NCI-H187 treated with DMSO at 0.1 percent for 48 hours (cell line): ENCODE results near the gene FAM118A.

ENCODE experiments used
- DNase-seq: peaks from one replicate; lab custom pipeline; 2025; lab: John Stamatoyannopoulos, UW

Gene FAM118A

DNA sequence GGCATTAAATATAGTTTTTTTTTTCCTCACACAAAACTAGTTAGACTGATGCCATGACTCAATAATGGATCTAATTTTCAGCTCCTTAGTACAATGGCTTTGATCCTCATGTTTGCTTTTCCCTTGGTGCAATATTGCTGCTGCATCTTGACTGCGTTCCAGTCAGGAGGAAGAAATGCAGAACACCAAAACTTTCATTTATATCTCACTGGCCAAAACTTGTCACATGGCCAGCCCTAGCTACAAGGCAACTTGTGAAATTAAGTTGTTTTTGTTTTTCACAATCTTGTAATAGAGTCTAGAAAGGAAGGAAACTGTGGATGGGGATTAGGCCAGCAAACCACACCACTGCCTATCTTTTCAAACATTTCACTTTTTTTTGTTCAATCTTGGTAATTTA, 67.0 kb downstream of the FAM118A start:
- DNase-seq, result no peak

DNA sequence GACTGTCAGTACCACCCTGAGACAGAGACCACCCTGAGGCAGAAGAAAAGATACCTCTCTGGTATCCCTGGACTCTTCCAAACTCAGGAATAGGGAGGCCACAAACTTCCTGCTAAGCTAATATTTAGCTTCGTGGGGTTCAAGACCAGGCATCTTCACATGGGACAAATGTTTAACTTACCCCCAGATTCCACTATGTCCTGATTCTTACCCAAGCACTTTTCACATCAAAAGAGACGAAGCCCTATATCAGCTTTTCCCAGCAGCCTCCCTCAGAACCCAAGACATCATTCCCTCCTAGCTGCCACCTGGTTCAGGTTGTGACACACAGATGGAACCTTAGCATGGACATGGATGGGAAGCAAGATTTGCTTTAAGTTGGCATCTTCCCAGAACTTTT, 71.6 kb downstream of the FAM118A start:
- no peak for DNase-seq

DNA sequence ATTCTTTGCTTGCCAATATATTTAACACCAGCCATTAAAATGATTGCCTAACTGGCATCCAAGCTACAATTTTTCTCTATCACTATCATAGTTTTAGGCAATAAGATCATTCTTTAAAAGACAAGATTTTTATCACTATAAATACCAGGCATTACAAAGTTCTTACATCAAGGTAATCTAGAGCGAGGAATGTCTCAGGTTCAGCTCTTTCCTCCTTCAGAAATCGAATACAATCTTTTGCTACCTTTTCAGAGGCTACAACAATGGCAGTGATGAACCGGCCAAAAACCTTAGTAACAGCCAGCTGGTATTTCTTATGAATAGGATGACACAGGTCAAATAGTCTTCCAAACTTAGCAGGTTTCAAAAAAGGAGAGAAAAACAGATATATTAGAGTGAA, 79.8 kb downstream of the FAM118A start:
- DNase-seq, result no peak
